Astrocyte (in vitro differentiated cells and primary cell): ENCODE results near the gene GNA14.

ENCODE experiments used
- EZH2 ChIP-seq: IDR thresholded peaks from 2 replicates; pipeline ENCODE4 v1.6.1; 2012; ENCODE audit warnings: mild to moderate bottlenecking, low read length, inconsistent platforms; ENCODE audit not compliant: insufficient read depth
- TF ChIP-seq, protein P1 (sequence below): IDR thresholded peaks from 2 replicates; pipeline ENCODE4 v1.5.1; 2011; ENCODE audit warnings: low read depth, mild to moderate bottlenecking, inconsistent platforms, low read length, moderate library complexity; ENCODE audit not compliant: insufficient read depth

DNA sequence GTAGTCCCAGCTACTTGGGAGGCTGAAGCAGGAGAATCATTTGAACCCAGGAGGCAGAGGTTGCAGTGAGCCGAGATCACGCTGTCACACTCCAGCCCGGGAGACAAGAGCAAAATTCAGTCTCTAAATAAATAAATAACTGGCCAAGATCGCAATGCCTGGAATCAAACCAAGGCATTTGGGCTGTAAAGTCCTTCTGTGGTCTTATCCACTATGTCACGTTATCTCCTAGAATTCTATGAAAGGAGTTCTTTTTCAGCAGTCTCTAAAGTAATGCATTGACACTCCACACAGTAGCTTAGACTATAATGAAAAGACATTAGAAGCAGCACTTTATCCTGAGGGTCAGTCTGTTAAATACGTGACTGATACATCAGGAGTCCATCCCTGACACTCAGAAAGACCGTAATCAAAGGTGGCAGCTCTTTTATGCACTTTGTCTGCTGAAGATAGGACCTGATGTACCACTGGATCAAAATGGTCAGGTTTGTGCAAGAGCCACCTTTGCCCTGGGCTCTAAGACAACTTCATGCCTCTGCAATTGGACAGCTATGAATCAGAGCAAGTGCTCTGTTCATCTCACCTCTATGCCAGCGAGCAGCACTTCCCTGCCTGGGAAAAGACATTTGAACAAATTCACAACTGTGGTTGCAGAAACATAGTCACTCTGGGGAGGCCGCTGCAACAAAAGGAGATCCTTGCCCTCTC, 31.7 kb upstream of the GNA14 start:
- TF ChIP-seq, protein P1, sequence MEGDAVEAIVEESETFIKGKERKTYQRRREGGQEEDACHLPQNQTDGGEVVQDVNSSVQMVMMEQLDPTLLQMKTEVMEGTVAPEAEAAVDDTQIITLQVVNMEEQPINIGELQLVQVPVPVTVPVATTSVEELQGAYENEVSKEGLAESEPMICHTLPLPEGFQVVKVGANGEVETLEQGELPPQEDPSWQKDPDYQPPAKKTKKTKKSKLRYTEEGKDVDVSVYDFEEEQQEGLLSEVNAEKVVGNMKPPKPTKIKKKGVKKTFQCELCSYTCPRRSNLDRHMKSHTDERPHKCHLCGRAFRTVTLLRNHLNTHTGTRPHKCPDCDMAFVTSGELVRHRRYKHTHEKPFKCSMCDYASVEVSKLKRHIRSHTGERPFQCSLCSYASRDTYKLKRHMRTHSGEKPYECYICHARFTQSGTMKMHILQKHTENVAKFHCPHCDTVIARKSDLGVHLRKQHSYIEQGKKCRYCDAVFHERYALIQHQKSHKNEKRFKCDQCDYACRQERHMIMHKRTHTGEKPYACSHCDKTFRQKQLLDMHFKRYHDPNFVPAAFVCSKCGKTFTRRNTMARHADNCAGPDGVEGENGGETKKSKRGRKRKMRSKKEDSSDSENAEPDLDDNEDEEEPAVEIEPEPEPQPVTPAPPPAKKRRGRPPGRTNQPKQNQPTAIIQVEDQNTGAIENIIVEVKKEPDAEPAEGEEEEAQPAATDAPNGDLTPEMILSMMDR: no peak
- no peak for TF ChIP-seq EZH2
